BLaER1 (cell line): ENCODE data around the gene ERH.

Experiments
- H3K27ac ChIP-seq: shearing (Covaris generic); formaldehyde crosslinking; 2 replicates; pipeline ENCODE4 v1.8.1; 2022
- H3K27me3 ChIP-seq: shearing (Covaris generic); formaldehyde crosslinking; 2 replicates; pipeline ENCODE4 v1.8.1; 2022
- H3K36me3 ChIP-seq: shearing (Covaris generic); formaldehyde crosslinking; 2 replicates; pipeline ENCODE4 v1.8.1; 2022
- H3K4me1 ChIP-seq: shearing (Covaris generic); formaldehyde crosslinking; 2 replicates; pipeline ENCODE4 v1.8.1; 2022
- H3K4me2 ChIP-seq: shearing (Covaris generic); formaldehyde crosslinking; 2 replicates; pipeline ENCODE4 v1.8.1; 2022
- H3K4me3 ChIP-seq: shearing (Covaris generic); formaldehyde crosslinking; 2 replicates; pipeline ENCODE4 v1.8.1; 2022
- H3K9ac ChIP-seq: shearing (Covaris generic); formaldehyde crosslinking; 2 replicates; pipeline ENCODE4 v1.8.1; 2022
- H3K9me3 ChIP-seq: shearing (Covaris generic); formaldehyde crosslinking; 2 replicates; pipeline ENCODE4 v1.8.1; 2022
- H4K20me1 ChIP-seq: shearing (Covaris generic); formaldehyde crosslinking; 2 replicates; pipeline ENCODE4 v1.8.1; 2022
- Cebpa-rat ChIP-seq: shearing (Covaris generic); IDR thresholded peaks from 2 replicates; pipeline ENCODE4 v1.8.1; 2022

Gene ERH

GRCh38 chr14:69358233-69358963, 39.7 kb downstream of the ERH start:
- Histone ChIP-seq H3K27me3 (no peaks in the 10 kb centered on the region), H3K27ac (no peak overlapping the region), H3K36me3 (no peaks in the 10 kb centered on the region), H3K4me1 (peaks cover 36% of the 10 kb centered on the region), H3K4me3 (no peak overlapping the region), H3K9me3 (no peaks in the 10 kb centered on the region), H4K20me1 (no peaks in the 10 kb centered on the region), H3K9ac (no peak overlapping the region), H3K4me2 (no peak overlapping the region; the same call in 1 of the 2 replicates)
- no peak for TF ChIP-seq Cebpa-rat

DNA sequence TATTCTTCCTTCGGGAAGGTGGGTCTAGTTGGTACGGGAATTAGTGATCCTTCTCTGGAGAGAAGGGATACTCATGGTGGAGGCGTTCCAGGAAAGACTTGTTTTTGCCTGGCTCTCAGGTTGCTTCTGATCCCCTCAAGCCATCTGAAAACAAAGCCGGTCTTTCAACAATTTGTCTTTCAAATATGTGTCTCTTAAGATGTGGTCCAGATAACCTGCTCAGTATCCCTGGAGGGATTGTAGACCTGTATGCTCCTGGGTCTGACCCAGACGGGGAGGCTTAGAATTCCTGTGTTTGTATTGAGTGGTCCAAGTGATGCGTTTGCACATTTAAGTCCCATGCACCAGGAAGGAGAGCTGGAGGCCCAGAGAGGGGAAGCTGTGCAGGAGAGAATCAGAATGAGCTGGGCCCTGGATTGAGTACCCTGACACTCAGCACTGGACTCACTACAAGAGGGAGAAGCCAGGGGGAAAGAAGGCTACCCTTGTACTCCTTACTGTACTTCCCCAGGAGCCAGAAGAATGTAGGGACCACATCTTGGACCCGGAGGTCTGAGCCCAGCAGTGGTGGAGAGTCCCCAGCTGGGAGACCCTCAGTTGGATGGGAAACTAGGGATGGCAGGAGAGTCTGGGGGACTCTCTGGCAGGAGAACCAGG, 40.4 kb downstream of the ERH start:
- H3K4me2 ChIP-seq: no peak overlapping the region
- H3K36me3 ChIP-seq: no peaks in the 10 kb centered on the region
- TF ChIP-seq Cebpa-rat: no peak
- no peaks in the 10 kb centered on the region for H3K9me3 ChIP-seq
- H3K27ac ChIP-seq: no peak overlapping the region
- no peaks in the 10 kb centered on the region for H3K27me3 ChIP-seq
- H4K20me1 ChIP-seq: no peaks in the 10 kb centered on the region
- H3K4me1 ChIP-seq: peaks cover 36% of the 10 kb centered on the region
- H3K9ac ChIP-seq: no peak overlapping the region
- H3K4me3 ChIP-seq: no peak overlapping the region

DNA sequence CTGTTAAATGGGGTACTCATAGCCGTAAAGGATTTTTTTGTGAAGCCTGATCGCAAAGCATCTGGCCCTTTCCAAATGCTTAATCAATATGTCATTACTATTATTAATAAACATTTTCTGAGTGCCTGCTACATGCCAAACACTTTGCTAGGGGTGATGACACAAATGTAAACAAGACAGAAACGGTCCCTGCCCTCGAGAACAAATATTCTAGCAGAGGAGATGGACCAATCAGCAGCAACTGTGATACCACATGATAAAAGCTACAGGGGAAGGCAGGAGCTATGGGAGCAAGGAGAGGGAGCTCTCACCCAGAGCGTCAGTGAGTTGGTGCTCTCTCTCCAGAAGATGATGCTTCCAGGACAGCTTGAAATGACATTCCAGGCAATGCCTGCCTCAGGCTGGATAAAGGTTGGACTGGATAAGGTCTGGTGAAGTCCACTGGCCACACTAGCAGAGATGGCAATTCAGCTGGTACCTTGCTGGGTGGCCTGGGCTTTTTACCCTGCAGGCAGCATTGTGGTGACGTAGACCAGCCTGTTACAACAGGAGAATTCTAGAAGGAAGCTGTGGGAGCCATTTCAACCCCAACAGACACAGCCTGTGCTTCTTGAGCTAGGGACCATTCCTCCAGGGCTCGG, 41.1 kb downstream of the ERH start:
- no peaks in the 10 kb centered on the region for H3K36me3 ChIP-seq
- H3K9me3 ChIP-seq: no peaks in the 10 kb centered on the region
- H3K4me2 ChIP-seq: no peak overlapping the region
- TF ChIP-seq Cebpa-rat: no peak
- no peak overlapping the region for H3K9ac ChIP-seq
- H3K27me3 ChIP-seq: no peaks in the 10 kb centered on the region
- H4K20me1 ChIP-seq: no peaks in the 10 kb centered on the region
- H3K27ac ChIP-seq: no peak overlapping the region
- H3K4me1 ChIP-seq: peaks cover 36% of the 10 kb centered on the region
- H3K4me3 ChIP-seq: no peak overlapping the region

DNA sequence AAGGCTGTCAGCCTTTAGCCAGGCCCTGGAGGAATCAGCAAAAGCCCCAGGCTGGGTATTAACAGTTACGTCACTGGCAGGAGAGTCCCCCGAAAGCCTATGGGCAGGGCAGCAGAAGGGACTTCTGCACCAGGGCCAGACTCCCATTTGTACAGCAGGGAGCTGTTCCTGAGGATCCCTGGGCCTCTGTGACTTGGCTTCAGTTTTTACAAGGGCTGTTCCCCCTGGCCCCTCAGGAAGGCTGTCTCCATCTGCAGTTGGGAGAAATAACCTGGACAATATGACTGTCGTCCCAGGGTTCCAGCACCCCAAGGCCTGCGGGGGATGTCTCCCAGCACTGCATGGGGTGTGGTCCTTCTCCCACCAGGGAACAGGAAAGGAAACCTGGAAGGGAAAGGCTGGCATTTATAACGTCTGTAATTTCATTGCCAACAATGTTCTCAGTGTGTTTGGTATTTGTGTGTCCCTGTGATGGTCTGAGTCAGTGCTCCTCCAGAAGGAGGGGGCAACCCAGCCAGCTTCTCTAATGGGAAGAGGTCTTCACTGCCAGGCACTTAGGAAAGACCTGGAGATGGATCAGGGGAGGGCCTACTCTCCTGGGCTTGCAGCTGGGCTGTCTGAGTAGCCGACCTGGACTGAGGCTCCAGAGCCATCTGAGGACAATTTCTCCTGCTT, 42.4 kb downstream of the ERH start:
- Histone ChIP-seq H3K9ac (no peak overlapping the region), H3K9me3 (no peaks in the 10 kb centered on the region), H3K4me2 (no peak overlapping the region), H3K36me3 (no peaks in the 10 kb centered on the region), H3K27me3 (no peaks in the 10 kb centered on the region), H4K20me1 (no peaks in the 10 kb centered on the region), H3K4me1 (peaks cover 34% of the 10 kb centered on the region), H3K27ac (no peak overlapping the region), H3K4me3 (no peak overlapping the region)
- no peak for TF ChIP-seq Cebpa-rat

DNA sequence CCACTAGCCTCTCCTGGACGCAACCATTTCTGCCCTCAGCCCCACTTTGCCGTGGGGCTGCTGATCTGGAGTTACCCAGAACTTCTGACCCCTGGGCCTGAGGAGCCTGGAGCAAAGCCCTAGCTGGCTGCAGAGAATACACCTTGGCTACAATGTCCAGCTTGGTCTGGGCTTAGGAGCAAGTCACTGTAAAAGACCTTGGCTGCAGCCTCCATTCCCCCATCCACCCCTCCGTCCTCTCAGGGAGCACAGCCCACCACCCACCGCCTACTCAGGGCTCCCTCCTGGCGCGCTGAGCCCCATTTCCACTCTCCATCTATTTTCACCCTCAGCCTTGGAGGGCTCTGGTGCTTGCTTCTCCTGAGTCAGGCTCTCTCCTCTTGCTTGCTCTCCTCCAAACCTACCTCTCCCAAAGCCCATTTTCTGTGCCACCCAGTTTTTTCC, 42.9 kb downstream of the ERH start:
- Histone ChIP-seq H3K4me3 (no peak overlapping the region), H3K4me2 (peak overlapping the region; percentile 64; the same call in 1 of the 2 replicates), H3K4me1 (peaks cover 29% of the 10 kb centered on the region)

DNA sequence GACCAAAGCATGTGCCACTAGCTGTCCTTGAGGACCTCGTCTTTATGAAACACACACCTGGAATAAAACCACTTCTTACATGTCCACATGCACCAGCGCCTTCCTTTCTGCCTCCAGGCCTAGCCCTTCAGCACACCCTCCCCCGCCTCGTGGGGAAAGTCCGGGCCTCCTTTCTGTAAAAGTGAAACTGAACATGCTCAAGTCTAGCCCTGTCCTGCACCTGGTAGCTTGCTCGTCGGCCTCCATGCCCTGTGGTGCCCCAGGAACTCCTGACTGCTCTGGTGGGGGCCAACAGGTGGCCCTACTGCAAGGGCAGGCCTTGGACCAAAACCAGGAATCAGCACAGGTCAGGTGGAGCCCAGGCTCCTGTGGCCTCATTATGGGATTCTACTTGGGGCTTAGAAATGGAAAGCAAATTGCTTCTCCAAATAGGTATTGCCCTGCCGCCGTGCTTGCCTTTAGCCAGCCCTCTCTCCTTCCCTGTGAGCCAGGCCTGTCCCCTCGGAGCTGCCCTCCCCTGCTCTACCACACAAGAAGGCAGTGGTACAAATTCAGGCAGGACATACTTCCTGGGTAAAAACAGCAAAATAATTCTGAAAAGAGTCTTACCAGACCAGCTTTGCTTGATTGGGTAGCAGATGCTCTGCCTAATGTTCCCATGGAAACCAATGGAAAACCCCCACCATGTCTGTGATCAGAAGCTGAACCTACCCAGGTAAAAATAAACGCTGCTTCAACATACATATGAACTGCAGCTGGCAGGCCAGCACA, 43.5 kb downstream of the ERH start:
- Histone ChIP-seq H4K20me1 (no peaks in the 10 kb centered on the region), H3K4me3 (no peak overlapping the region), H3K9ac (peak overlapping the region; percentile 11; the same call in 1 of the 2 replicates), H3K4me1 (peaks cover 29% of the 10 kb centered on the region), H3K27ac (peak overlapping the region; percentile 54), H3K9me3 (no peaks in the 10 kb centered on the region), H3K27me3 (no peaks in the 10 kb centered on the region), H3K36me3 (no peaks in the 10 kb centered on the region), H3K4me2 (peak overlapping the region; percentile 64)
- no peak for TF ChIP-seq Cebpa-rat

More for the DNA sequence above, 42.9 kb downstream of the ERH start:
- Histone ChIP-seq H4K20me1 (no peaks in the 10 kb centered on the region), H3K27ac (peak overlapping the region; percentile 54; the same call in 1 of the 2 replicates), H3K36me3 (no peaks in the 10 kb centered on the region), H3K27me3 (no peaks in the 10 kb centered on the region), H3K9me3 (no peaks in the 10 kb centered on the region), H3K9ac (no peak overlapping the region)
- no peak for TF ChIP-seq Cebpa-rat

GRCh38 chr14:69353168-69353567, 44.9 kb downstream of the ERH start:
- no peak for TF ChIP-seq Cebpa-rat
- Histone ChIP-seq H3K27ac (no peak overlapping the region), H3K9me3 (no peaks in the 10 kb centered on the region), H3K4me3 (no peak overlapping the region), H3K4me1 (peaks cover 22% of the 10 kb centered on the region), H3K27me3 (no peaks in the 10 kb centered on the region), H3K9ac (no peak overlapping the region), H4K20me1 (no peaks in the 10 kb centered on the region), H3K36me3 (no peaks in the 10 kb centered on the region), H3K4me2 (no peak overlapping the region)

GRCh38 chr14:69351911-69352310, 46.2 kb downstream of the ERH start:
- TF ChIP-seq Cebpa-rat: no peak
- Histone ChIP-seq H3K4me3 (no peak overlapping the region), H3K27me3 (no peaks in the 10 kb centered on the region), H3K4me2 (no peak overlapping the region), H3K9ac (no peak overlapping the region), H4K20me1 (no peaks in the 10 kb centered on the region), H3K4me1 (peaks cover 19% of the 10 kb centered on the region), H3K9me3 (no peaks in the 10 kb centered on the region), H3K27ac (no peak overlapping the region), H3K36me3 (no peaks in the 10 kb centered on the region)

DNA sequence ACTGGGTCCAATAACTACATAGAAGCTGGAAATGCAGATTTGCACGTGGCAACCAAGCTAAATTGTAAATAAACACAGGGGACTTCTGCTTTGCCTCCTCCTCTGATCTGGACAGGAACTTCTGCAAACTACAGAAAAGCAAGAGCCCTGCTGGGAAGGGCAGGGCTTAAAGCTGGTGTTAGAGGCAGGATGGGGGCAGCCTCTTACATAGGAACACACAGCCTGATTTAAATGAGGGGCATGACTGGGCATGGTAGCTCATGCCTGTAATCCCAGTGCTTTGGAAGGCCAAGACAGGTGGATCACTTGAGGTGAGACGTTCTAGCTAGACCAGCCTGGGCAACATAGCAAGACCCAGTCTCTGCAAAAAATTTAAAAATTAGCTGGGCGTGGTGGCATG, 46.7 kb downstream of the ERH start:
- Histone ChIP-seq H3K36me3 (no peaks in the 10 kb centered on the region), H3K9me3 (no peaks in the 10 kb centered on the region), H3K9ac (no peak overlapping the region), H3K4me1 (peaks cover 19% of the 10 kb centered on the region), H3K27ac (no peak overlapping the region), H3K4me3 (no peak overlapping the region), H3K4me2 (no peak overlapping the region), H3K27me3 (no peaks in the 10 kb centered on the region), H4K20me1 (no peaks in the 10 kb centered on the region)
- TF ChIP-seq Cebpa-rat: no peak
